Brain microvascular endothelial cell (primary cell): Measurements from ENCODE around the gene IFNAR1.
"Not testable (repeated sequence)": the region's sequence is repeated elsewhere in the genome, so short reads cannot be mapped to it uniquely, and the experiment has no call there.

ENCODE experiments used
- DNase-seq: peaks from one replicate; pipeline ENCODE4 v3.0.0-alpha.2; 2020
- H3K27ac ChIP-seq: fragments of 250-450 bp; sonication (Bioruptor Pico); 2 replicates; pipeline ENCODE4 v1.5.1; 2020; ENCODE audit warnings: mild to moderate bottlenecking, moderate library complexity
- H3K27me3 ChIP-seq: fragments of 250-450 bp; sonication (Bioruptor Pico); replicated peaks from 2 replicates; pipeline ENCODE4 v1.5.1; 2020; ENCODE audit warnings: mild to moderate bottlenecking
- H3K36me3 ChIP-seq: fragments of 250-450 bp; sonication (Bioruptor Pico); replicated peaks from 2 replicates; pipeline ENCODE4 v1.5.1; 2020; ENCODE audit warnings: mild to moderate bottlenecking
- H3K4me3 ChIP-seq: 2 replicates; pipeline ENCODE4 v1.5.1; 2011; ENCODE audit warnings: low read depth, mild to moderate bottlenecking, control low read depth, low read length, moderate library complexity
- in situ Hi-C: cut with HindIII; loops from 2 replicates; pipeline ENCODE4 v1.10.0; 2017; ENCODE audit warnings: low sequenced_read_pairs, low pct_ligation_motif_present
- TF ChIP-seq, protein P1 (sequence below): IDR thresholded peaks from 2 replicates; pipeline ENCODE4 v1.5.1; 2011; ENCODE audit warnings: low read depth, mild to moderate bottlenecking, moderate library complexity, low read length, control low read depth, inconsistent platforms; ENCODE audit errors: missing control alignments

Gene IFNAR1

GRCh38 chr21:33362044-33362555 is 37.3 kb downstream of the IFNAR1 start:
- in situ Hi-C loops, result no loop called here
- Histone ChIP-seq H3K4me3 (no peak overlapping the region), H3K36me3 (no peaks in the 10 kb centered on the region), H3K27me3 (no peaks in the 10 kb centered on the region), H3K27ac (no peak overlapping the region)
- TF ChIP-seq, protein P1, sequence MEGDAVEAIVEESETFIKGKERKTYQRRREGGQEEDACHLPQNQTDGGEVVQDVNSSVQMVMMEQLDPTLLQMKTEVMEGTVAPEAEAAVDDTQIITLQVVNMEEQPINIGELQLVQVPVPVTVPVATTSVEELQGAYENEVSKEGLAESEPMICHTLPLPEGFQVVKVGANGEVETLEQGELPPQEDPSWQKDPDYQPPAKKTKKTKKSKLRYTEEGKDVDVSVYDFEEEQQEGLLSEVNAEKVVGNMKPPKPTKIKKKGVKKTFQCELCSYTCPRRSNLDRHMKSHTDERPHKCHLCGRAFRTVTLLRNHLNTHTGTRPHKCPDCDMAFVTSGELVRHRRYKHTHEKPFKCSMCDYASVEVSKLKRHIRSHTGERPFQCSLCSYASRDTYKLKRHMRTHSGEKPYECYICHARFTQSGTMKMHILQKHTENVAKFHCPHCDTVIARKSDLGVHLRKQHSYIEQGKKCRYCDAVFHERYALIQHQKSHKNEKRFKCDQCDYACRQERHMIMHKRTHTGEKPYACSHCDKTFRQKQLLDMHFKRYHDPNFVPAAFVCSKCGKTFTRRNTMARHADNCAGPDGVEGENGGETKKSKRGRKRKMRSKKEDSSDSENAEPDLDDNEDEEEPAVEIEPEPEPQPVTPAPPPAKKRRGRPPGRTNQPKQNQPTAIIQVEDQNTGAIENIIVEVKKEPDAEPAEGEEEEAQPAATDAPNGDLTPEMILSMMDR, result no peak
- no peak for DNase-seq

DNA sequence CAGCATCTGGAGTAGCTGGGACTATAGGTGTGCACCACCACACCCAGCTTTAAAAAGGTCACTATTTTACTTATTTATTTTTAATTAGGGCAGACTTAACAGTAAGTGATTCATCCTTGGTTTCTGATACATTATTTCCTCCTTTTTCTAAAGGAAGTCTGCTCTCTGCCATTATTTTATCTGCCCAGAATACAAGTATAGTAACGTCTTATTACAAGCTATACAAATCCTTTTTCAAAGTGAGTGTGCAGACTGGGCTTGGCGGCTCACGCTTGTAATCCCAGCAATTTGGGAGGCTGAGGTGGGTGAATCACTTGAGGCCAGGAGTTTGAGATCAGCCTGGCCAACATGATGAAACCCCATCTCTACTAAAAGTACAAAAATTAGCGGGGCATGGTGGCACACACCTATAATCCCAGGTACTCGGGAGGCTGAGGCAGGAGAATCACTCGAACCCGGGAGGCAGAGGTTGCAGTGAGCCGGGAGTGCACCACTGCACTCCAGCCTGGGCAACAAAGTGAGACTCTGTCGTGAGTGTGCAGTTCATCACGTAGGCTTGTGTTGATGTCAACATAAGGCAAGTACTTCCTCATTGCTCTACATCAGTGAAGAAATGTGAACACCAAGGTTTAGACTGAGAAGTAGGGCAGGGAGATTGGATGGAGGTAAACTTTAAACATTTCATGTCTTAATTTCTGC is 39.3 kb downstream of the IFNAR1 start:
- H3K27ac ChIP-seq, H3K36me3 ChIP-seq, H3K4me3 ChIP-seq, DNase-seq, H3K27me3 ChIP-seq, in situ Hi-C loops: not testable (repeated sequence)

- Histone ChIP-seq H3K27ac (no peak overlapping the region), H3K27me3 (no peaks in the 10 kb centered on the region)
These were observed 40.1 kb downstream of the IFNAR1 start for GRCh38 chr21:33364830-33365229.

DNA sequence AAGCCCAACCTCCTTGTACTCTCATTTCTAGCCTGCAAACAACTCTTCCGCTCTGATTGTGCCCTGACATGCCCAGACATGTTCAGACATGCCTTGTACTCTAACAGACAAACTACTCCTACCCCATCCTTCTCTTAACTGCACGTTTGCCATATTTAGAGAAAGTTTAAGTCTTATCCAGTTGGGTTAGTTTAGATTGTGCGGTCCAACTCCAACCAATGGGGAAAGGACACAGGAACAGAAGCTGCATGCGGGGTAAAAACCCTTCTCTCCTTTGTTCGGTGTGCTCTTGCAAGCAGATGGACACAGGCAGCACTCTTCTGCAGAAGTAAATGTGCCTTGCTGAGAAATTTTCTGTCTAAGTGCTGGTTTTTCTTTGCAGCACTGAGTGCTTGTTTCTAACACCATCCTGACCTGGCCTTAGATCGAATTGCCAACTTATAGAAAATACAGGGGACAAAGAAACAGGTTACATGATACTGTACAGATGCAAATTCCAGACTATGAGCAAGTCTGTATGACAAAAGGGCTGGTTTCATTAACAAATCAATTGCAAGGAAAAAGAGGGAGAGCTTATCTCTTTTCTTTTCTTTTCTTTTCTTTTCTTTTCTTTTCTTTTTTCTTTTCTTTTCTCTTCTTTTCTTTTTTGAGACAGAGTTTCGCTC is 42.7 kb downstream of the IFNAR1 start:
- H3K27me3 ChIP-seq, result no peaks in the 10 kb centered on the region
- no peak overlapping the region for H3K27ac ChIP-seq
- no peak overlapping the region for H3K4me3 ChIP-seq
- no peak for DNase-seq
- in situ Hi-C loops, result no loop called here
- TF ChIP-seq, protein P1, result no peak
- no peaks in the 10 kb centered on the region for H3K36me3 ChIP-seq

More at GRCh38 chr21:33364830-33365229, 40.1 kb downstream of the IFNAR1 start:
- TF ChIP-seq, protein P1, result no peak
- H3K36me3 ChIP-seq, result no peaks in the 10 kb centered on the region
- in situ Hi-C loops, result no loop called here
- no peak for DNase-seq
- H3K4me3 ChIP-seq, result no peak overlapping the region

- Histone ChIP-seq H3K27ac (no peak overlapping the region), H3K27me3 (no peaks in the 10 kb centered on the region), H3K36me3 (no peaks in the 10 kb centered on the region), H3K4me3 (no peak overlapping the region)
- DNase-seq, result no peak
- in situ Hi-C loops, result no loop called here
- TF ChIP-seq, protein P1, result no peak
These were observed 43.4 kb downstream of the IFNAR1 start for GRCh38 chr21:33368124-33368523.

DNA sequence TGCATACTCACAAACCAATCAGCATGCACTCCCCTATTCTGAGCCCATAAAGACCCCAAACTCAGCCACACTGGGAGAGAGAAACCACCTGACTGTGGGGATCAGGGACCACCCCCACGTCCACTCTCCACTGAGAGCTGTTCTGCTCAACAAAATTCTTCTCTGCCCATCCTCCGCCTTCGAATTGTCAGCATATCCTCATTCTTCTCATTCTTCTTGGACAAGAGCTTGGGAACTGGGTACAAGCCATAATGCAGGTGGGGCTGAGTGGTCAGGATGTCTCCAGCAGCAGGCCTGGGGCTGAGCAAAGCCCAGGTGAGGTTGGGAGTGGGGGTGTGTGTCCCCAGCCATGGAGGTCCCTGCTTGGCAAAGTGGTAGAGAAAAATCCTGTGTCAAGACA is 43.8 kb downstream of the IFNAR1 start:
- in situ Hi-C loops, result no loop called here
- no peak for DNase-seq
- H3K4me3 ChIP-seq, result no peak overlapping the region
- H3K27me3 ChIP-seq, result no peaks in the 10 kb centered on the region
- H3K36me3 ChIP-seq, result no peaks in the 10 kb centered on the region
- no peak overlapping the region for H3K27ac ChIP-seq
- TF ChIP-seq, protein P1, result no peak
